GM21529 (cell line): ENCODE measurements around the gene ADGRG3.

Experiments used
- ATAC-seq: cut with Tn5 transposase; IDR thresholded peaks from one replicate; pipeline ENCODE4 v1.9.1; 2021; ENCODE audit not compliant: unreplicated experiment

Gene ADGRG3

DNA sequence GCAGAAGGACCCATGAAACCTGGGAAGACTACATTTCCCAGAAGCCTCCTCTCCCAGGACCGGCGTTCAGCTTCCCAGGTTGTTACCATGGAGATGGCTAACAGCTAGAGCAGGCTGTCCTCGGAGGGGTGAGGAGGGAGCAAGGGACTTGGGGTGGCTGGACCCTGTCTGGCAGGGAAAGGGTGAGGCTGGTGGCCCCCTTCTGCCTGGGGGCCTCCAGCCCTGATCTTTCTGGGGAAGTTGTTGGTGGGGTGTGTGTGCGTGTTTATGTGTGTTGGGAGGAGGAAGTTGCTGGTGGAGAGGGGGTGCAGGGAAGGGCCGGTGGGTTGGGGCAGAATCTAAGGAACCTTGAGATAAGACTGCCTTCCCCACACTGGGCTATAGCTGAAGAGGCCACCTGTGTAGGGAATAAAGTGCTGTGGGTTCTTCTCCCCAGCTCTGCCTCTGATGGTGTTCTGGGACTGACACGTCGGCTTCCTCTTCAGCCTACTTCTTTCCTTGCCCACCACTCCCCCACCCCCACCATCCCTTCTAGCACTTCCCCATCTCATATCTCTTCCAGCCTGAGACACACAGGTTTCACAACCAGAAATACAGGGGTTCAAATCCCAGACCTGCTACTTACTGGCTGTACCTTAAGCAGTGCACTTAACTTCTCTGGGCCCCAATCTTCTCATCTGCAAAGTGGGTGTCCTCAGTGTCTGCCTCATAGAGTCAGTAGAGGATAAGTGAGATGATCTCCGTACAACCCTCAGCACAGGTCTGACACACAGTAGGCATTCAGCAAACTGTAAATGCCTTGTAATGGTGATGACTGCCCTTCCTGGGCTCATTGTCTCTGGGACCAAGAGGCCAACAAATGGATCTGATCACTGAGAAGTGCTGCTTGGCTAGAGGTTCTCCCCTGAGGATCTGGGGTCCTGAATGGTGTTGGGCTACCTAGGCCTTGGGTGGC lies 26.9 kb downstream of the ADGRG3 start, which contains the start of gene DRC7:
DRC7 (plus strand) TSS at position 82 of the 955 bp plus-strand sequence. CDS start 3,144 bp downstream, outside the sequence.
- ATAC-seq: peak; percentile 55

- ATAC-seq: no peak
Observed at GRCh38 chr16:57695680-57696069, 27.6 kb downstream of the ADGRG3 start.

- ATAC-seq: no peak
Observed at GRCh38 chr16:57696240-57696639, 28.1 kb downstream of the ADGRG3 start.

DNA sequence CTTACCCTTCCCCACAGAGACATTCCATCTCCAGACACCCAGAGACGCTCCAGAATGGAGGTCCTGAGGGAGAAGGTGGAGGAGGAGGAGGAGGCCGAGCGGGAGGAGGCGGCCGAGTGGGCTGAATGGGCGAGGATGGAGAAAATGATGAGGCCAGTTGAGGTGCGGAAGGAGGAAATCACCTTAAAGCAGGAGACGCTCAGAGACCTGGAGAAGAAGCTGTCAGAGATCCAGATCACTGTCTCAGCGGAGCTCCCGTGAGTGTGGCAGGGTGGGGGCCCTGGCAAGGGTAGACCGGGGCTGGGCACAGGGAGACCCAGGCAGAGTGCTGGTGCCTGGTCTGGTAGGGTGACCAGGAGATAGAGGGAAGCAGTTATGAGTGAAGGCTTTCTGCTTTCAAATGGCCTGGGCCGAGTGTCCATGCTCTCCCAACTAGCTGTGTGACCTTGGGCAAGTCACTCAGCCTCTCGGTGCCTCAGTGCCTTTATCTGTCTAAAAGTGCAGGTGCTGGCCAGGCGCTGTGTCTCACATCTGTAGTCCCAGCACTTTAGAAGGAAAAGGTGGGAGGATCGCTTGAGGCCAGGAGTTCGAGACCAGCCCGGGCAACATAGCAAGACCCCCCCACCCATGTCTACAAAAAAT lies 29.9 kb downstream of the ADGRG3 start:
- no peak for ATAC-seq

DNA sequence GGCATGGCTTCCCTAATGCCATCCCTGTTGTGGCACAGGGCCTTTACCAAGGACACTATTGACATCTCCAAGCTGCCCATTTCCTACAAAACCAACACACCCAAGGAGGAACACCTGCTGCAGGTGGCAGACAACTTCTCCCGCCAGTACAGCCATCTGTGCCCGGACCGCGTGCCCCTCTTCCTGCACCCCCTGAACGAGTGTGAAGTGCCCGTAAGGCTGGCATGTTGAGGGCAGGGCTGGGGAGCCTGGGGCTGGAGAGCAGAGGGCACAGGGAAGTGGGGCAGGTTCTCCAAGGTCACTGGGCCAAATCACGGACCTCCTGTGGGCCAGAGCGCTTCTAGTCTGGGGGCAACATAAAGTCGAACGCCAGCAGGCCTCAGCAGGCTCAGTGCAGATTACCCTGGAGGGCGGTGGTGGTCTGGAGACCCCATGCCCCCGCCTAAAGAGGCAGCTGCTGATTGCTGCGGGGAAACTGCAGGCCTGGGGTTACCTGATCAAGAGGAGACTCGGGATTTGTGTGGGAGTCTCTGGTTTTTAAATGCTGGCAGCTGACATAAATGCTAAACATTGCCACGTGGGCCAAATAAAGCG lies 30.8 kb downstream of the ADGRG3 start:
- no peak for ATAC-seq

GRCh38 chr16:57699481-57699880 lies 31.4 kb downstream of the ADGRG3 start:
- ATAC-seq: no peak

DNA sequence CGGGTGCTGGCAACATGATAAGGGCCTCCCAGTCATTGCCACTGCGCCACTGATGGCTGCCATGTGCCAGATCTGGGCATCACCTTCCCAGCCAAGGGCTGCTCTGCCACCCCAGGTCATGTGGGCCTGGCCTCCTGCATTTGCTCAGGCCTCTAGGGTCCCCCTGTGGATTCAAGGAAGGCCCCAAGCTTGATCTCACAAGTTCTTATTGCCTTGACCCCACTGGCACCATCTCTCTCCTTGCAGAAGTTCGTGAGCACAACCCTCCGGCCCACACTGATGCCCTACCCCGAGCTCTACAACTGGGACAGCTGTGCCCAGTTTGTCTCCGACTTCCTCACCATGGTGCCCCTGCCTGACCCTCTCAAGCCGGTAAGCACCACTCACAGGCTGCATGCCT lies 31.8 kb downstream of the ADGRG3 start:
- no peak for ATAC-seq

- ATAC-seq: no peak
Observed at GRCh38 chr16:57700781-57701551, 32.9 kb downstream of the ADGRG3 start.

- no peak for ATAC-seq
Observed at GRCh38 chr16:57701759-57702371, 33.8 kb downstream of the ADGRG3 start.

- ATAC-seq: no peak
Observed at GRCh38 chr16:57703416-57704010, 35.4 kb downstream of the ADGRG3 start.

- no peak for ATAC-seq
Observed at GRCh38 chr16:57704011-57704904, 36.2 kb downstream of the ADGRG3 start.

GRCh38 chr16:57704905-57705852 lies 37.1 kb downstream of the ADGRG3 start:
- ATAC-seq: no peak

DNA sequence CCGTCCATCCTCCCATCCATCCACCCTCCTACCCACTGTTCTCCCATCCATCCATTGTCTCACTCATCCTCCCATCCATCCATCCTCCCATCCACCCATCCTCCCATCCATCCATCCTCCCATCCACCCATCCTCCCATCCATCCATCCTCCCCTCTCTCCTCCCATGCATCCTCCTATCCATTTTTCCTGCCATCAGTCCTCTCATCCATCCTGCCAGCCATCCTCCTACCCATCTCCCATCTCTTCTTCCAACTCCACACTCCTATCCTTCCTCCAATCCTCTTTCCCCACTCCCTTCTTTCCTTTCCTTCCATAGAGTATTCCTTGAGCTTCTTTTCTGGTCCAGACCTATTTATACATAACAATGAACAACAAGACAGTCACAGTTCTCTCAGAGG lies 38.6 kb downstream of the ADGRG3 start:
- ATAC-seq: no peak

- no peak for ATAC-seq
Observed at GRCh38 chr16:57707331-57707730, 39.2 kb downstream of the ADGRG3 start.

DNA sequence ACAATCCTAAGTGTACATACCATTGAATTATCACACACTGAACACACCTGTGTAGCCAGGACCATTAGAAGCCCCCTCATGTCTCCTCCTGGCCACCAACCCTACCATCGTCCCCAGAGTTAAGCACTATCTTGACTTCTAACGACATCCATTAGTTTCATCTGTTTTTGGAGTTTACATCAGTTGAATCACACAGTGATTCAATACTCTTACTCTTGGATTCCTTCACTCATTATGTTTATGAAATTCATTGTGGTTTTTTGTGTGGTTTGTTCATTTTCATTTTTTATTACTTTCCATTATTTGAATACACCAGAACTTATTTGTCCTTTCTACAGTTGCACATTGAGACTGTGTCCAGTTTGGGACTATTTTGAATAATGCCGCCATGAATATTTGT lies 40.1 kb downstream of the ADGRG3 start:
- ATAC-seq: no peak

- ATAC-seq: no peak
Observed at GRCh38 chr16:57709663-57710062, 41.6 kb downstream of the ADGRG3 start.

GRCh38 chr16:57711346-57711745 lies 43.2 kb downstream of the ADGRG3 start:
- ATAC-seq: no peak

GRCh38 chr16:57711993-57712392 lies 43.9 kb downstream of the ADGRG3 start:
- no peak for ATAC-seq
